AG09309 (cell line): Measurements from ENCODE around the gene CD300H.

ENCODE experiments used
- DNase-seq: peaks from one replicate; pipeline ENCODE4 v3.0.0-alpha.2; 2010; ENCODE audit warnings: low read depth
- H3K4me3 ChIP-seq: 2 replicates; pipeline ENCODE4 v1.5.1; 2011; ENCODE audit warnings: mild to moderate bottlenecking, low read depth, low read length, moderate library complexity; ENCODE audit not compliant: control insufficient read depth
- TF ChIP-seq, protein P1 (sequence below): IDR thresholded peaks from 2 replicates; pipeline ENCODE4 v1.5.1; 2011; ENCODE audit warnings: mild to moderate bottlenecking, low read depth, low read length, inconsistent platforms; ENCODE audit not compliant: insufficient read depth, control insufficient read depth; ENCODE audit errors: missing control alignments

CD300H gene

GRCh38 chr17:74525465-74525725 is 41.9 kb downstream of the CD300H start:
- no peak overlapping the region for H3K4me3 ChIP-seq
- no peak for DNase-seq
- TF ChIP-seq, protein P1, sequence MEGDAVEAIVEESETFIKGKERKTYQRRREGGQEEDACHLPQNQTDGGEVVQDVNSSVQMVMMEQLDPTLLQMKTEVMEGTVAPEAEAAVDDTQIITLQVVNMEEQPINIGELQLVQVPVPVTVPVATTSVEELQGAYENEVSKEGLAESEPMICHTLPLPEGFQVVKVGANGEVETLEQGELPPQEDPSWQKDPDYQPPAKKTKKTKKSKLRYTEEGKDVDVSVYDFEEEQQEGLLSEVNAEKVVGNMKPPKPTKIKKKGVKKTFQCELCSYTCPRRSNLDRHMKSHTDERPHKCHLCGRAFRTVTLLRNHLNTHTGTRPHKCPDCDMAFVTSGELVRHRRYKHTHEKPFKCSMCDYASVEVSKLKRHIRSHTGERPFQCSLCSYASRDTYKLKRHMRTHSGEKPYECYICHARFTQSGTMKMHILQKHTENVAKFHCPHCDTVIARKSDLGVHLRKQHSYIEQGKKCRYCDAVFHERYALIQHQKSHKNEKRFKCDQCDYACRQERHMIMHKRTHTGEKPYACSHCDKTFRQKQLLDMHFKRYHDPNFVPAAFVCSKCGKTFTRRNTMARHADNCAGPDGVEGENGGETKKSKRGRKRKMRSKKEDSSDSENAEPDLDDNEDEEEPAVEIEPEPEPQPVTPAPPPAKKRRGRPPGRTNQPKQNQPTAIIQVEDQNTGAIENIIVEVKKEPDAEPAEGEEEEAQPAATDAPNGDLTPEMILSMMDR: no peak

- TF ChIP-seq, protein P1: no peak
- DNase-seq: no peak
- no peak overlapping the region for H3K4me3 ChIP-seq
Measured at GRCh38 chr17:74524653-74525464, 42.5 kb downstream of the CD300H start.

- no peak overlapping the region for H3K4me3 ChIP-seq
- DNase-seq: no peak
- TF ChIP-seq, protein P1: no peak
Measured at GRCh38 chr17:74523308-74523707, 44.0 kb downstream of the CD300H start.

- no peak overlapping the region for H3K4me3 ChIP-seq
- DNase-seq: no peak
- TF ChIP-seq, protein P1: no peak
Measured at GRCh38 chr17:74522381-74523105, 44.8 kb downstream of the CD300H start.

DNA sequence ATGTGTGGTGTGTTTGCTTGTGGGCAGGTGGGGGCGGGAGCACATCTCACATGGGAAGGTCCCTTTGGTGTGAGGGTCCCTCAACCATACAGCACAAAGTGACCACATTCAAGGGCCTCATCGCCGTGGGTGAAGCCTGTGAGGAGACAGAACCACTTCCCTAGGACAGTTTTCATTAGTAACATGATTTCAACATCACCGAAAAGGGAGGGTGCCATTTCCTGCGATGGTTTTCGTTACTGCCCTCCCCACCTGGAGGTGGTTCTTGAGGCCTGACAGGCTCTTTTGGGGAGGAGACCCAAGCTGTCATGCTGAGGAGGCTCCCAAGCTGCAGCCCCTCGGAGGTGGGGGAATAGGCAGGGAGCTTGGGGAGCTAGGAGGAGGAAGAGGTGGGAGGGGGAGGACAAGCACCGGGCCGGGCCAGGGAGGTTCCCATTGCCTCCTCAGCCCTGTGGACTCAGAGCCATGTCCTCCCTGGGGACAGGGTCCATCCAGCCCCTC is 45.6 kb downstream of the CD300H start:
- no peak overlapping the region for H3K4me3 ChIP-seq
- DNase-seq: no peak
- TF ChIP-seq, protein P1: no peak

DNA sequence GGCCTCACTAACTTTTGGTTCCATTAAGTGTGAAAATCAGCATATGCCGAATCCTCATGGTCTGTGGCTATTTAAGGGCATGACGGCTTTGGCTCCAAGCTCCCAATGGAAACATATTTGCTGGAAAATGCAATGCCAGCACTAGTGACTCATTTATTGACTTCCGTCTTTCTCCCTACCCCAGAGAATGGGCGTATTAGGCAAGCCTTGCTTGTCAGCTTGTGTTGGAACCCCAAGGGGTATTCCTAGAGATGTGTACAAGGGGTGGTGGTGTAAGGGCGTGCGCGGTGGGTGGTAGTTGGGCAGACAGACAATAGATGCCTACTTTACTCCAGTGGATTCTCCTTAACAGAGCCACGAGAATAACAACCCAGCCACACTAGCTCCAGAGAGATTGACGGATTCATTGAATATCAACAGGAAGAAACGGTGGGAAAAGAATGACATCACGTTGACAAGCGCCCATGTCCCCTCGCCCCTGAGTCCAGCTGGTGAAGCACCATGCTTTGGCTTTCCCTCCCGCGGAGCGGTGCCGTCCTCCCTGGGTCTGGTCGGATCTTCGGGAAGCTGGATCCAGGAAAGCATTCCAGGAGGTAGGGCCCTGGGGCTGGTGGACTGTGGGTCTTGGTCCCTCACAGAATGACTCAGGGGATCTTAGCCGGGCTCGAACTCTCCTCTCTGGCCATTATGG is 46.4 kb downstream of the CD300H start:
- DNase-seq: no peak
- H3K4me3 ChIP-seq: no peak overlapping the region
- TF ChIP-seq, protein P1: no peak
